Esophagus muscularis mucosa (tissue), 4 donors: ENCODE data around the gene AP1S3. TPM values are rescaled to one million over a fixed set of nuclear protein-coding genes. Genes with fewer than 3 reads are reported as not detected.

Experiments
- DNase-seq: peaks from one replicate; pipeline ENCODE4 v3.0.0-alpha.2; 2017; ENCODE audit errors: extremely low spot score
- H3K27ac ChIP-seq, 4 donors: fragments of 200-600 bp; sonication (generic); replicated peaks in 1 of 4; 1 replicate in 3 of 4; 2 replicates in 1 of 4; pipeline ENCODE4 v1.5.1; 2016 to 2019; ENCODE audit warnings: mild to moderate bottlenecking in 1 of 4
- H3K27me3 ChIP-seq, 4 donors: fragments of 200-600 bp; sonication (generic); one replicate each; pipeline versions ENCODE4 v1.5.1 to v1.6.0; 2016 to 2019
- H3K36me3 ChIP-seq, 4 donors: fragments of 200-600 bp; sonication (generic); one replicate each; pipeline ENCODE4 v1.5.1; 2016 to 2019
- H3K4me1 ChIP-seq, 4 donors: fragments of 200-600 bp; sonication (generic); one replicate each; pipeline ENCODE4 v1.5.1; 2016 to 2019
- H3K4me3 ChIP-seq, 4 donors: fragments of 200-600 bp; sonication (generic); 1 replicate in 2 of 4; 2 replicates in 2 of 4; pipeline ENCODE4 v1.5.1; 2016 to 2019; ENCODE audit warnings: mild to moderate bottlenecking in 4 of 4, moderate library complexity in 1 of 4
- H3K9me3 ChIP-seq, 4 donors: fragments of 200-600 bp; sonication (generic); 1 replicate in 3 of 4; 2 replicates in 1 of 4; pipeline ENCODE4 v1.5.1; 2016 to 2019
- EP300 ChIP-seq: sonication (generic); formaldehyde crosslinking; IDR thresholded peaks from one replicate; pipeline ENCODE4 v1.6.1; 2017; ENCODE audit warnings: antibody characterized with exemption
- POLR2A ChIP-seq: fragments of 450-650 bp; IDR thresholded peaks from one replicate; pipeline ENCODE4 v1.6.1; 2017; ENCODE audit warnings: antibody characterized with exemption, moderate library complexity, mild to moderate bottlenecking, low read depth
- POLR2AphosphoS5 ChIP-seq, 2 donors: sonication (generic); formaldehyde crosslinking; IDR thresholded peaks; one replicate each; pipeline ENCODE4 v1.6.1; 2017; ENCODE audit warnings: antibody characterized with exemption in 2 of 2
- WGBS: methylation state at CpG from one replicate; pipeline ENCODE4 v1.1.5; 2018; 5-methylcytosine and 5-hydroxymethylcytosine counted together
- intact Hi-C: fragments of 100-400 bp; cut with DNase I; formaldehyde crosslinking; loops from one replicate; pipeline ENCODE4 v1.15.1; 2023
- total RNA-seq, 4 donors: library from RNA; depleted of rRNA; stranded (reverse); fragments of >200 nt; gene quantifications; one replicate each; pipeline versions ENCODE4 v1.1.0 to v1.2.1, GENCODE V29; 2016
- TF ChIP-seq, protein P1 (sequence below), 3 experiments: fragments of 200-600 bp in 2 of 3; fragments of 450-650 bp in 1 of 3; sonication (generic) in 2 of 3; IDR thresholded peaks; one replicate each; pipeline ENCODE4 v1.5.1; 2017 to 2019; ENCODE audit warnings: antibody characterized with exemption in 3 of 3, mild to moderate bottlenecking in 2 of 3, moderate library complexity in 1 of 3

Gene AP1S3
- total RNA-seq, 4 donors from 2014 or later: 0.40 to 2.7 (median 0.85) TPM

DNA sequence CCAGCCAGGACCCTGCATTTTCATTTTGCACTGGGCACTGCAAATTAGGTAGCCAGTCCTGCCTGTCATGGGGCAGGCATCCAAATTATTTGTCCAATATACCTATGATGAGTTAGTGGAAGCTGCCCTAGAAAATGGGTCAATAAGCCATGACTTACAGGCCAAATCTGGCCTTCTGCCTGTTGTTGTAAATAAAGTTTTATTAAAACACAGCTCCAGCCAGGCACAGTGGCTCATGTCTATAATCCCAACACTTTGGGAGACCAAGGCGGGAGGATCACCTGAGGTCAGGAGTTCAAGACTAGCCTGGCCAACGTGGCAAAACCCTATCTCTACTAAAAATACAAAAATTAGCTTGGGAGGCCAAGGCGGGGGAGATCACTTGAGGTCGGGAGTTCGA is 8.3 kb downstream of the AP1S3 start:
- Histone ChIP-seq H3K36me3 (no peaks in the 10 kb centered on the region), H3K27me3 (no peaks in the 10 kb centered on the region), H3K27ac (no peak overlapping the region), H3K4me3 (no peak overlapping the region), H3K9me3 (no peaks in the 10 kb centered on the region), H3K4me1 (no peaks in the 10 kb centered on the region)
- TF ChIP-seq POLR2AphosphoS5 (IDR thresholded peaks at IDR 0.05): no peak
- TF ChIP-seq POLR2A: no peak
- TF ChIP-seq, protein P1, sequence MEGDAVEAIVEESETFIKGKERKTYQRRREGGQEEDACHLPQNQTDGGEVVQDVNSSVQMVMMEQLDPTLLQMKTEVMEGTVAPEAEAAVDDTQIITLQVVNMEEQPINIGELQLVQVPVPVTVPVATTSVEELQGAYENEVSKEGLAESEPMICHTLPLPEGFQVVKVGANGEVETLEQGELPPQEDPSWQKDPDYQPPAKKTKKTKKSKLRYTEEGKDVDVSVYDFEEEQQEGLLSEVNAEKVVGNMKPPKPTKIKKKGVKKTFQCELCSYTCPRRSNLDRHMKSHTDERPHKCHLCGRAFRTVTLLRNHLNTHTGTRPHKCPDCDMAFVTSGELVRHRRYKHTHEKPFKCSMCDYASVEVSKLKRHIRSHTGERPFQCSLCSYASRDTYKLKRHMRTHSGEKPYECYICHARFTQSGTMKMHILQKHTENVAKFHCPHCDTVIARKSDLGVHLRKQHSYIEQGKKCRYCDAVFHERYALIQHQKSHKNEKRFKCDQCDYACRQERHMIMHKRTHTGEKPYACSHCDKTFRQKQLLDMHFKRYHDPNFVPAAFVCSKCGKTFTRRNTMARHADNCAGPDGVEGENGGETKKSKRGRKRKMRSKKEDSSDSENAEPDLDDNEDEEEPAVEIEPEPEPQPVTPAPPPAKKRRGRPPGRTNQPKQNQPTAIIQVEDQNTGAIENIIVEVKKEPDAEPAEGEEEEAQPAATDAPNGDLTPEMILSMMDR (IDR thresholded peaks at IDR 0.05): no peak
- no peak for TF ChIP-seq EP300
- 96% methylated on average over 5 of the region's 5 CpGs for WGBS
- no peak for DNase-seq
- intact Hi-C loops: no loop called here

DNA sequence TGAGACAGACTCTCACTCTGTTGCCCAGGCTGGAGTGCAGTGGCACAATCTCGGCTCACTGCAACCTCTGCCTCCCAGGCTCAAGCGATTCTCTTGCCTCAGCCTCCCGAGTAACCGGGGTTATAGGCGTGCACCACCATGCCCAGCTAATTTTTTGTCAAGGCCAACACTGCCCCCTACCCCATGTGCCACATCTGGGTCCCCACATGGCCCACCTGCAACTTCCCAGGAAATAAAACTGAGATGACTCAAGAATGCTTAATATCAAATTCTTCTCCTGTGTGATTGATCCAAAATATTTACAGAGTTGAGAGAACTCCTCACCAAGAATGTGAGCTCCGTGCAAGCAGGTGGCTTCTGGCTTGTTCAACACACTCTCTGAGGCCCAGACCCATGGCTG is 9.1 kb downstream of the AP1S3 start:
- Histone ChIP-seq H3K4me1 (no peaks in the 10 kb centered on the region), H3K27me3 (no peaks in the 10 kb centered on the region), H3K4me3 (no peak overlapping the region), H3K27ac (no peak overlapping the region), H3K9me3 (no peaks in the 10 kb centered on the region), H3K36me3 (no peaks in the 10 kb centered on the region)
- 93% methylated on average over 6 of the region's 6 CpGs for WGBS
- TF ChIP-seq, protein P1 (IDR thresholded peaks at IDR 0.05): no peak
- no peak for TF ChIP-seq EP300
- no peak for TF ChIP-seq POLR2AphosphoS5 (IDR thresholded peaks at IDR 0.05)
- no peak for TF ChIP-seq POLR2A
- no peak for DNase-seq
- intact Hi-C loops: no loop called here

GRCh38 chr2:223826995-223827394 is 10.4 kb downstream of the AP1S3 start:
- Histone ChIP-seq H3K27me3 (no peaks in the 10 kb centered on the region), H3K4me3 (no peak overlapping the region), H3K27ac (no peak overlapping the region), H3K36me3 (no peaks in the 10 kb centered on the region), H3K9me3 (no peaks in the 10 kb centered on the region), H3K4me1 (no peaks in the 10 kb centered on the region)
- intact Hi-C loops: no loop called here
- WGBS: 73% methylated on average over 4 of the region's 4 CpGs
- DNase-seq: no peak
- no peak for TF ChIP-seq POLR2A
- TF ChIP-seq POLR2AphosphoS5 (IDR thresholded peaks at IDR 0.05): no peak
- TF ChIP-seq, protein P1 (IDR thresholded peaks at IDR 0.05): no peak
- TF ChIP-seq EP300: no peak

- H3K9me3 ChIP-seq: no peaks in the 10 kb centered on the region
- WGBS: 98% methylated on average over 8 of the region's 8 CpGs
- no peaks in the 10 kb centered on the region for H3K27me3 ChIP-seq
- no peak for DNase-seq
- no peak overlapping the region for H3K27ac ChIP-seq
- H3K36me3 ChIP-seq: no peaks in the 10 kb centered on the region
- intact Hi-C loops: no loop called here
- TF ChIP-seq POLR2A: no peak
- TF ChIP-seq, protein P1 (IDR thresholded peaks at IDR 0.05): no peak
- no peak for TF ChIP-seq EP300
- no peak for TF ChIP-seq POLR2AphosphoS5 (IDR thresholded peaks at IDR 0.05)
- H3K4me1 ChIP-seq: peaks cover 0 to under 1% (median 0%) of the 10 kb centered on the region in 4 donors
- no peak overlapping the region for H3K4me3 ChIP-seq
These were observed 13.1 kb downstream of the AP1S3 start for GRCh38 chr2:223824301-223824700.

DNA sequence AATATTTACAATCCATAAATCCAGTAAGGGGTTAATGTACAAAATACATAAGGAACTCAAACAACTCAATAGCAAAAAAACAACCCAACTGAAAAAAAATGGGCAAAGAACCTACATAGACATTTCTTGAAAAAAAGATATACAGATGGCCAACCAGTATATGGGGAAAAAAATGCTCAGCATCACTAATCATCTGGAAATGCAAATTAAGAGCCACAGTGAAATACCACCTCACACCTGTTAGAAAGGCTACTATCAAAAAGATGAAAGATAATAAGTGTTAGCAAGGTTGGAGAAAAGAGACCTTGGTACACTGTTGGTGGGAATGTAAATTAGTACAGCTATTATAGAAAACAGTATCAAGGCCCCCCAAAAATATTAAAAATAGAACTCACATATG is 14.6 kb downstream of the AP1S3 start:
- no peak overlapping the region for H3K27ac ChIP-seq
- H3K27me3 ChIP-seq: no peaks in the 10 kb centered on the region
- peaks cover 0 to 9% (median 7%) of the 10 kb centered on the region in 4 donors for H3K4me1 ChIP-seq
- no peak for TF ChIP-seq POLR2AphosphoS5 (IDR thresholded peaks at IDR 0.05)
- no peak for TF ChIP-seq EP300
- TF ChIP-seq, protein P1 (IDR thresholded peaks at IDR 0.05): no peak
- no peak for TF ChIP-seq POLR2A
- no peak overlapping the region for H3K4me3 ChIP-seq
- DNase-seq: no peak
- no peaks in the 10 kb centered on the region for H3K36me3 ChIP-seq
- no peaks in the 10 kb centered on the region for H3K9me3 ChIP-seq
- intact Hi-C loops: no loop called here
